Femur (tissue), 1 donor: ENCODE measurements around the gene CLN6.
"Not testable (repeated sequence)": the region's sequence is repeated elsewhere in the genome, so short reads cannot be mapped to it uniquely, and the experiment has no call there.

Source experiments
- DNase-seq: peaks from one replicate; pipeline ENCODE4 v3.0.0-alpha.2; 2017

CLN6 gene

DNA sequence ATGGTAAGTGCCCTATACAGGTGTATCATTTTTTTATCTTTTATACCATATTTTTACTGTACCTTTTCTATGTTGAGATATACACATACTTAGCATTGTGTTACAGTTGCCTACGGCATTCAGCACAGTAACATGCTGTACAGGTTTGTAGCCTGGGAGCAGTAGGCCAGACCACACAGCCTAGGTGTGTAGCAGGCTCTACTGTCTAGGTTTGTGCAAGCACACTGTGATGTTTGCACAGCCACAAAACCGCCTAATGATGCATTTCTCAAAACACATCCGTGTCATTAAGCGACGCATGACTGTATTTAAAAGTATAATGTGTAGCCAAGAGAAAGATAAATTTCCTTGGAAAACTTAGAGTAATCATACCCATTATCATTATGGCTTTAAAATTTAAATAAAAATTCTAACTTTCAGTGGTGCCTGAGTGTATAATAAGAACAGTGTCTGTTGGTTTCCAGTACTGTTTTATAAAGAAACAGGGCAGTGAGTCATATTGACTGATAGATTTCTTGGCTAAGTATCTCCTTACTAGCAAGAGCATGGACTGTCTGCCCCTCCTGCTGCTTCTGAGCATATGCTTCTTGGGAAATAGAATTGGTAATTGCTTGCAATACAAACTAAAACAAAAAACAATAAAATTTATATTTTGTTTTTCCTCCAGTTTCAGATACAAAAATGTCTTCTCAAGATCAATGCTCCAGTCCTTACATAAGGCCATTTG lies 42.7 kb downstream of the CLN6 start:
- no peak for DNase-seq

DNA sequence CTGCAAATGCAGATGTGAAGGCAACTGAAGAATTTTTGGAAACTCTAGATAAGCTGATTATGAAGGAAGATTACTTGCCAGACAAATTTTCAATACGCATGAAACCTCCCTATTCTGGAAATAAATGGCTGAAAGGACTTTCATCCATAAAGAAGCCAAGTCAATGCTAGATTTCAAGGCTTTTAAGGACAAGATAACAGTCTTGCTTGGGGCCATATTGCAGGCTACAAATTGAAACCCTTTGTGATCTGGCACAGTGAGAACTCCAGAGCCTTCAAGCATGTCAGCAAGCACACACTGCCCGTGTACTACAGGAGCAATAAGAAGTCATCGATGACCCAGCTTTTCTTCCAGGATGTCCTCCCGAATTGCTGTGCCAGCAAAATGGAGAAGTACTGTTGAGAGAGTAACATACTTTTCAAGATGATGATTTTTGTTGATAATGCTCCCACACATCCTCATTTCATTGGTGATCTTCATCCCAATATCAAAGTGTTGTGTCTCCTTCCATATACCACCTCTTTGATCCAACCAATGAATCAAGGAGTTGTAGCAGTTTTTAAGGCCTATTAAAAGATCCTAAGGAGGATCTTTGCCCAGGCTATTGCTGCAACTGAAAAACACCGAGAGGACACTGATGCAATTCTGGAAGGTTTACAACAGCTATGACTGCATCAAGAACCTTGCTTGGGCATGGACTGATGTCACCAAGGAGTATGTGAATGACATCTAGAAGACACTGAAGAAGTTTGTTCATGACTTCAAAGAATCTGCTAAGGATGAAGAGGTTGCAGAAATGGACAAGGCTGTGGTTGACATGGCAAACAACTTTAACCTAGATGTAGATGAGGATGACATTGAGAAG lies 44.7 kb downstream of the CLN6 start:
- no peak for DNase-seq

DNA sequence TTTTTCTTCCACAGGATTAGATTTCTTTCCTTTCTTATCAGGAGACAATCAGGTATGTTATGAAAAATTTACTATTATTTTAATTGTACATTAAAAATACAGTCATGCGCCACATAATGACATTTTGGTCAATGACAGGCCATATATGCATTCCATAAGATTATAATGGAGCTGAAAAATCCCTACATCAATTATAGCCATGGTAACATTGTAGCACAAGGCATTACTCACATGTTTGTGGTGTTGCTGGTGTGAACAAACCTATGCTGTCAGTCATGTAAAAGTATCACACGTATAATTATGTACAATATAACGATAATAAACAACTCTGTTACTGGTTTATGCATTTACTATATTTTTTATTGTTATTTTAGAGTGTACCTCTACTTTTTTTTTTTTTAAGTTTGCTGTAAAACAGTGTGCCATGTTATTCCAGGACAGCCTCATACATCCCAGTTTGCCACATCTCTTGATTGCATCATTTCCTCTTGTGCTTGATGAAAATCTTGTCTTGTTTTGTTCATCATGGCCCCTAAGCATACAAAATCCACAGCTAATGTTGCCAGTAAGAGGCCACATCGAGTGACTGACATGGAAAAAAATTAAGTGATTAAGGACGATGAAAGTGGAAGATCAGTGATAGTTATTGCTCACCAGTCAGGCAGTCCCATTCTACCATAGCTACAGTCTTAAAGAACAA lies 45.8 kb downstream of the CLN6 start:
- no peak for DNase-seq

DNA sequence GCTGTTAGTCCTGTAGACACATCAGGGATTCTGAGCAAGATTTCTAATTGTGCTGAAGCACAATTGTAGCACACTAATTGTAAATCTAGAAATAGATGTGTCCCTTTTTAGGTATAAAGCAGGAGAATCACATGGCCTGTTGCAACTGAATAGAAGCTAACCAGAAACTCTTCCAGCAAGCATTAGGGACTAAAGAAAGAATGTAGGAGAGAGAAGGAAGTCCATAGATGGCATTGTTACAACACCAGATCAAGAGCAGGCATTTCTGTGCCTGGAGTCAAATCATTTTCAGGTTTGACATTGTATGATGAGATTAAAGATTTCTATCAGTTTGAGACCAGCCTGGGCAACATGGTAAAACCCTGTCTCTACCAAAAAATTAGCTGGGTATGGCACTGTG lies 51.8 kb downstream of the CLN6 start:
- DNase-seq = no peak

DNA sequence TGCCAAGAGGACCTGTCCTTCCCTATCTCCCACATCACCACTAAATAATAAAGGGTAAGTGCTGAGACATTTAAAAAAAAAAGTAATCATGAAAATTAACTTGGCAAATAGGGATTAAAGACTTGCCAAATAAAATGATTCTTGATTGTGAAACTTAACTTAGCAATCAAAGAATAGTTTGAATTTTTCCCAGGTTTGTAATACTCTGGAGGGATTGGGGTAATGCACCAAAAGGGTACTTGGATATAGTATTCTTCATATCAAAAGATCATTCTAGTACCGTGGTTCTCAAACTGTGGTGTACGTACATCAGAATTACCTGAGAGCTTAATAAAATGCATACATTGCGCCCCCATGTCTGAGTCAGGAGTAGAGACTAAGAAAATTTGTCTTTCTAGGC lies 52.9 kb downstream of the CLN6 start:
- DNase-seq = no peak

DNA sequence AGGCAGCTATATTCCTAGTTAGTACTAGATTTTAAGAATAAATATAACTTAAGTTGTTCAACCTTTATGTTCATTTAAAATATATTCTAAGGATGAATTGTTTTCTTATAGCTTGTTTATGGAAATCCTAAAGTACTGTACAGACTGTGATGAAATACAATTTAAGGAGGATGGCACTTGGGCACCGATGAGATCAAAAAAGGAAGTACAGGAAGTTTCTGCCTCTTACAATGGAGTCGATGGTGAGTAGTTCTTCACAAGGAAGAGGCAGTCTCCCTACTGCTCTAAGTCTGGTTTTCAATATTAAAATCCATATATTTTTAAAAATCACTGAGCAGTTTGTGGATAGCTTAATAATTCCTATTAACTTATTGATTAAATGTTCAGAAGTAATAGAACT lies 54.0 kb downstream of the CLN6 start:
- DNase-seq = no peak

DNA sequence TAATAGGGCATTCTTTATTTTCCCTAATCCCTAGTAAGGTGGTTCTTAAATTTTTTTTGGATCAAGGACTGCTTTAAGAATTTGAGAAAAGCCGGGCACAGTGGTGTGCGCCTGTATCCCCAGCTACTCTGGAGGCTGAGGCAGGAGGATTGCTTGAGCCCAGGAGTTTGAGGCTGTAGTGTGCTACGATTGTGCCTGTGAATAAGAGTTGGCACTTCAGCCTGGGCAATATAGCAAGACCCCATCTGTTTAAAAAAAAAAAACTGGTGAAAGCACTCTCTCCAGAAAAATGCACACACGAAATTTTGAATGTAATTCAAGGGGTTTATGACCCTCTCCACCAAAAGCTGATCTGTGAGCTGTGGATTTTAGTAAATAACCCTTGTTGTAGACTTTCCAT lies 56.4 kb downstream of the CLN6 start:
- no peak for DNase-seq

DNA sequence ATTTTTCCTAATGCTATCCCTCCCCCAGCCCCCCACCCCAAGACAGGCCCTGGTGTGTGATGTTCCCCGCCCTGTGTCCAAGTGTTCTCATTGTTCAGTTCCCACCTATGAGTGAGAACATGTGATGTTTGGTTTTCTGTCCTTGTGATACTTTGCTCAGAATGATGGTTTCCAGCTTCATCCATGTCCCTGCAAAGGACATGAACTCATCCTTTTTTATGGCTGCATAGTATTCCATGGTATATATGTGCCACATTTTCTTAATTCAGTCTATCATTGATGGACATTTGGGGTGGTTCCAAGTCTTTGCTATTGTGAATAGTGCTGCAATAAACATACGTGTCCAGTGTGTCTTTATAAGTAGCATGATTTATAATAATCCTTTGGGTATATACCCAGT lies 57.5 kb downstream of the CLN6 start:
- not testable (repeated sequence) for DNase-seq

DNA sequence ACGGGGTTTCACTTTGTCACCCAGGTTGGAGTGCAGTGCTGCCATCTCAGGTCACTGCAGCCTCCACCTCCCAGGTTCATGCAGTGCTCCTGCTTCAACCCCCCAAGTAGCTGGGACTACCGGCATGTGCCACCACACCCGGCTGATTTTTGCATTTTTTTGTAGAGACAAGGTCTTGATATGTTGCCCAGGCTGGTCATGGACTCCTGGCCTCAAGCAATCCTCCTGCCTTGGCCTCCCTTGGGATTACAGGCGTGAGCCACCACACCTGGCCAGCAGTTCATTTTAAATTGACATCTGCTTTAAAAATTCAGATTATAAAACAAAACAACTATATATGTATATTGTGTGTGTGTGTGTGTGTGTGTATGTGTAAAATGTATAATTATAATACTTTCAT lies 62.7 kb downstream of the CLN6 start:
- no peak for DNase-seq

DNA sequence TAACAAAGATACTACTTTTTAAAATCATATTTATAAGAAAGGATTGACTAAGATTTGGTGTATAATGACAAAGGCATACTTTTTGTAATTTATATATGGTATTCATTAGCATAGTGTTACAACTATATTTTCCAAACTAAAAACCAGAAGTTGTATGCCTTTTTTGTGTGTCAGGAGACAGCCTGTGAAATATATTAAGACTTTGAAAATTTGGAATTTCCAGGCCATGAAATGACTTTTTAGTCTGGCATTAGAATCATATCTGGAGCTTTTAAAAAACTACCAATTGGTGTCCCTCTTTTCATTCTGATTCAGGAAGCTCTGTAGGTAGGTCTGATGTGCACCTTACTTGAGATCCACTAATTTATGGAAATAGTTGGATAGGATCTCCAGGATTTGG lies 66.3 kb downstream of the CLN6 start:
- DNase-seq = no peak

DNA sequence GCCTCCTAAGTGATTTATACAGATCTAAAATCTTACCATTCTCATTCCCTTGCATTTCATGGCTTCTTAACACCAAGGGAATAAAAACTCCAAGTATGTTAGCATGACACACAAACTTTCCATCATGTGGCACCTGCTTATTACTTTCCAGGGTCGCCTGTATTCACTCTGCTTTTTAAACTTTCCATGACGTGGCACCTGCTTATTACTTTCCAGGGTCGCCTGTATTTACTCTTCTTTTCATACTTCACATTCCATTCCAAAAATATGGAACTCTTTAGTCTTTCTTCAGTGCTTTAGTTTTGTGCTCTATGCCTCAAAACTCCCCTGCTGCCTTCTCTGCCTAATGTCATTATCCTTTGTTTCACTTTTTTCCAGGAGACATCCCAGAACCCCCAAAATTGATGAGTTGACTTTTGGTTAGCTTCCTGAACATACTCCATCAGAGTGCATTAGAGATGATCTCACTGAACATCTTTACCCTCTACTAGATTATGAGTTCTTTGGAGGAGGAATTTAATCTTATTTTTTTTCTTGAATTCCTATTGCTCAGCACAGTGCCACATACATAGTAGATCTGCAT lies 71.4 kb downstream of the CLN6 start:
- DNase-seq = no peak

DNA sequence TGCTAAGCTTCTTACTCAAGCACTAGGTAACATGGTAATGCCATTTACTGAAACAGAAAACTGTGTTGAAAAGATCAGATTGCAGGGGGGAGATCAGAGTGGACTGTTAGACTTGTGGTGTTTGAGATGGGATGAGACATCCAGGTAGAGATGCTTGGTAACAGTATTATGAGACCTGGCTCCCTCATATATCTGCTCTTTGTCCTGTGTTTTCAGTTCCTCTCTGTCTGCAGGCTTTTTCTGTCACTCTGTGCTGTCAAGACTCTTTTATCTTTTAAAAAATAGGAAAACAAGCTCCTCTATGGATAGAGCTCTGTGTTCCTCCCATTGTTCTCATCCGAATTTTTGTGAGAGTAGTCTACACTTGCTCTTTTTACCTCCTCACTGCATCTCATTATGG lies 72.5 kb downstream of the CLN6 start:
- no peak for DNase-seq
